ENCODE results near the gene SMOC2. TPM values are rescaled to one million over a fixed set of nuclear protein-coding genes. Genes with fewer than 3 reads are reported as not detected.

The SMOC2 gene
- total and polyA plus RNA-seq, 2 donors: 61.1 to 176 TPM

- H3K27ac ChIP-seq (ENCODE audit: low read depth): no peak overlapping the region
- 86% methylated on average over 19 of the region's 19 CpGs for whole genome bisulfite sequencing
- H3K4me3 ChIP-seq (ENCODE audit: low read depth, low read length): no peak overlapping the region
- no peak for DNase-seq (ENCODE audit: extremely low spot score)
- H3K4me1 ChIP-seq (ENCODE audit: insufficient read depth): no peaks in the 10 kb centered on the region
- H3K36me3 ChIP-seq (ENCODE audit: insufficient read depth): no peaks in the 10 kb centered on the region
Measured at GRCh38 chr6:168410554-168411011, 30.4 kb upstream of the SMOC2 start.

- no peak overlapping the region for H3K4me3 ChIP-seq (ENCODE audit: low read depth, low read length)
- H3K27ac ChIP-seq (ENCODE audit: low read depth): no peak overlapping the region
- WGBS: 89% methylated on average over 21 of the region's 21 CpGs
- no peak for DNase-seq (ENCODE audit: extremely low spot score)
- no peaks in the 10 kb centered on the region for H3K4me1 ChIP-seq (ENCODE audit: insufficient read depth)
- H3K36me3 ChIP-seq (ENCODE audit: insufficient read depth): no peaks in the 10 kb centered on the region
Measured at GRCh38 chr6:168411130-168411529, 29.9 kb upstream of the SMOC2 start.

- DNase-seq (ENCODE audit: extremely low spot score): no peak
- 96% methylated on average over 28 of the region's 28 CpGs for WGBS
- no peak overlapping the region for H3K4me3 ChIP-seq (ENCODE audit: low read depth, low read length)
- H3K36me3 ChIP-seq (ENCODE audit: insufficient read depth): no peaks in the 10 kb centered on the region
- H3K27ac ChIP-seq (ENCODE audit: low read depth): no peak overlapping the region
- no peaks in the 10 kb centered on the region for H3K4me1 ChIP-seq (ENCODE audit: insufficient read depth)
Measured at GRCh38 chr6:168411793-168412192, 29.2 kb upstream of the SMOC2 start.

- WGBS: 95% methylated on average over 18 of the region's 18 CpGs
- H3K4me3 ChIP-seq (ENCODE audit: low read depth, low read length): no peak overlapping the region
- H3K36me3 ChIP-seq (ENCODE audit: insufficient read depth): no peaks in the 10 kb centered on the region
- DNase-seq (ENCODE audit: extremely low spot score): no peak
- no peaks in the 10 kb centered on the region for H3K4me1 ChIP-seq (ENCODE audit: insufficient read depth)
- no peak overlapping the region for H3K27ac ChIP-seq (ENCODE audit: low read depth)
Measured at GRCh38 chr6:168412456-168412855, 28.5 kb upstream of the SMOC2 start.

- Histone ChIP-seq H3K4me3 (ENCODE audit: low read depth, low read length) (no peak overlapping the region), H3K36me3 (ENCODE audit: insufficient read depth) (no peaks in the 10 kb centered on the region), H3K4me1 (ENCODE audit: insufficient read depth) (no peaks in the 10 kb centered on the region), H3K27ac (ENCODE audit: low read depth) (no peak overlapping the region)
- DNase-seq (ENCODE audit: extremely low spot score): no peak
- WGBS: 98% methylated on average over 59 of the region's 59 CpGs
Measured at GRCh38 chr6:168413018-168413720, 27.8 kb upstream of the SMOC2 start.

GRCh38 chr6:168413856-168414255 is 27.1 kb upstream of the SMOC2 start:
- WGBS: 93% methylated on average over 17 of the region's 17 CpGs
- no peak for DNase-seq (ENCODE audit: extremely low spot score)
- Histone ChIP-seq H3K4me1 (ENCODE audit: insufficient read depth) (no peaks in the 10 kb centered on the region), H3K4me3 (ENCODE audit: low read depth, low read length) (no peak overlapping the region), H3K36me3 (ENCODE audit: insufficient read depth) (no peaks in the 10 kb centered on the region), H3K27ac (ENCODE audit: low read depth) (peak overlapping the region; percentile 51)

- H3K4me1 ChIP-seq (ENCODE audit: insufficient read depth): no peaks in the 10 kb centered on the region
- peak; percentile 62 for DNase-seq (ENCODE audit: extremely low spot score)
- 39% methylated on average over 14 of the region's 14 CpGs for WGBS
Measured at GRCh38 chr6:168414336-168415097, 26.5 kb upstream of the SMOC2 start.

GRCh38 chr6:168415098-168415992 is 25.6 kb upstream of the SMOC2 start:
- Histone ChIP-seq H3K4me1 (ENCODE audit: insufficient read depth) (no peaks in the 10 kb centered on the region), H3K36me3 (ENCODE audit: insufficient read depth) (no peaks in the 10 kb centered on the region), H3K4me3 (ENCODE audit: low read depth, low read length) (no peak overlapping the region), H3K27ac (ENCODE audit: low read depth) (no peak overlapping the region)
- no peak for DNase-seq (ENCODE audit: extremely low spot score)
- WGBS: 69% methylated on average over 26 of the region's 26 CpGs

More at GRCh38 chr6:168414336-168415097, 26.5 kb upstream of the SMOC2 start:
- Histone ChIP-seq H3K4me3 (ENCODE audit: low read depth, low read length) (no peak overlapping the region), H3K27ac (ENCODE audit: low read depth) (peak overlapping the region; percentile 51), H3K36me3 (ENCODE audit: insufficient read depth) (no peaks in the 10 kb centered on the region)

- no peaks in the 10 kb centered on the region for H3K36me3 ChIP-seq (ENCODE audit: insufficient read depth)
- 95% methylated on average over 15 of the region's 15 CpGs for WGBS
- no peak overlapping the region for H3K4me3 ChIP-seq (ENCODE audit: low read depth, low read length)
- no peaks in the 10 kb centered on the region for H3K4me1 ChIP-seq (ENCODE audit: insufficient read depth)
- DNase-seq (ENCODE audit: extremely low spot score): no peak
- no peak overlapping the region for H3K27ac ChIP-seq (ENCODE audit: low read depth)
Measured at GRCh38 chr6:168415993-168416530, 24.9 kb upstream of the SMOC2 start.

GRCh38 chr6:168416531-168416930 is 24.5 kb upstream of the SMOC2 start:
- H3K4me1 ChIP-seq (ENCODE audit: insufficient read depth): no peaks in the 10 kb centered on the region
- DNase-seq (ENCODE audit: extremely low spot score): no peak
- WGBS: 95% methylated on average over 15 of the region's 15 CpGs
- H3K36me3 ChIP-seq (ENCODE audit: insufficient read depth): no peaks in the 10 kb centered on the region
- no peak overlapping the region for H3K27ac ChIP-seq (ENCODE audit: low read depth)
- H3K4me3 ChIP-seq (ENCODE audit: low read depth, low read length): no peak overlapping the region

GRCh38 chr6:168417191-168417590 is 23.8 kb upstream of the SMOC2 start:
- WGBS: 53% methylated on average over 9 of the region's 9 CpGs
- Histone ChIP-seq H3K4me1 (ENCODE audit: insufficient read depth) (no peaks in the 10 kb centered on the region), H3K27ac (ENCODE audit: low read depth) (no peak overlapping the region), H3K4me3 (ENCODE audit: low read depth, low read length) (no peak overlapping the region), H3K36me3 (ENCODE audit: insufficient read depth) (no peaks in the 10 kb centered on the region)
- no peak for DNase-seq (ENCODE audit: extremely low spot score)

- DNase-seq (ENCODE audit: extremely low spot score): no peak
- H3K4me1 ChIP-seq (ENCODE audit: insufficient read depth): no peaks in the 10 kb centered on the region
- 48% methylated on average over 19 of the region's 19 CpGs for whole genome bisulfite sequencing
- no peak overlapping the region for H3K27ac ChIP-seq (ENCODE audit: low read depth)
- no peak overlapping the region for H3K4me3 ChIP-seq (ENCODE audit: low read depth, low read length)
- H3K36me3 ChIP-seq (ENCODE audit: insufficient read depth): no peaks in the 10 kb centered on the region
Measured at GRCh38 chr6:168417679-168418557, 23.1 kb upstream of the SMOC2 start.

Measured in urinary bladder (tissue), 4 donors.